Mesodermal cell (in vitro differentiated cells): ENCODE data around the gene PRLR.
A peak's percentile ranks its signal among the peaks of the same experiment; 100 is the strongest.

Experiments used
- H3K27ac ChIP-seq: 2 replicates; pipeline ENCODE4 v1.7.0; 2013; ENCODE audit warnings: mild to moderate bottlenecking, low read depth, low read length, moderate library complexity; ENCODE audit not compliant: severe bottlenecking
- H3K36me3 ChIP-seq: 2 replicates; pipeline ENCODE4 v1.7.1; 2013; ENCODE audit warnings: mild to moderate bottlenecking, low read length, moderate library complexity; ENCODE audit not compliant: control insufficient read depth, insufficient read depth
- H3K4me1 ChIP-seq: one replicate; pipeline ENCODE4 v1.7.1; 2013; ENCODE audit warnings: mild to moderate bottlenecking, low read length; ENCODE audit not compliant: insufficient read depth, control insufficient read depth, poor library complexity, severe bottlenecking
- H3K4me3 ChIP-seq: 2 replicates; pipeline ENCODE4 v1.7.0; 2013; ENCODE audit warnings: low read length, control low read depth, mild to moderate bottlenecking; ENCODE audit not compliant: insufficient read depth, poor library complexity, severe bottlenecking; ENCODE audit errors: extremely low read depth
- H3K9me3 ChIP-seq: 2 replicates; pipeline ENCODE4 v1.7.1; 2013; ENCODE audit warnings: mild to moderate bottlenecking, low read length, moderate library complexity; ENCODE audit not compliant: control insufficient read depth
- WGBS, 2 experiments: methylation state at CpG; one replicate each; pipeline ENCODE4 v1.1.5; 2013; ENCODE audit warnings: missing lambda C conversion rate in 2 of 2; ENCODE audit not compliant: insufficient coverage in 2 of 2; 5-methylcytosine and 5-hydroxymethylcytosine counted together

PRLR gene

DNA sequence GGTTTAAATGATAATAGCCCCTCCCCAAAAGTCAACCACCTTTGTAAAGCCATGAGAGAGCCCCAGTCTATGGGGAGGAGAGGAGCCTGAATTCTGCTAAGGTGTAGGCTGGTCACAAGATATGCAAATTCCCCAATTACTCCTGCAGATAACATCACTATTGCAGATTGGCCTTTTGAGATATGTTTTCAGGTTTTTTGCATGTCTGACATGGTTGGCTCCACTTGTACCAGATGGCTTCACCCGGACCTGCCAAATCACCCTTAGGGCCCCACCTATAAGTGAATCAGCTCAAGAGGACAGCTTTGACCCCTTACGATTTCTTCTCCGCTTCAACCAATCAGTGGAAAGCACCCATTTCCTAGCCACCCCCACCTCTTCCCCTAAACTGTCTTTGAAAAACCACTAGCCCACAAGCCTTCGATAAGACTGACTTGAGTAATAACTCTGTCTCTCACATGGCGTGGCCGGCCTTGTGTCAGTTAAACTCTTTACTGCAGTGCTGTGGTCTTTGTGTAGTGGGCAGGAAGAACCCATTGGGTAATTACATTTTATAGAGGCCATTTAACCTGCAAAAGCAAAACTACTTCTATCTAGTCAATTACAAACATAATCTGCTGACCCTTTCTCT lies 69.7 kb downstream of the PRLR start:
- Histone ChIP-seq H3K9me3 (no peaks in the 10 kb centered on the region), H3K36me3 (no peaks in the 10 kb centered on the region), H3K4me1 (peaks cover 14% of the 10 kb centered on the region), H3K4me3 (no peak overlapping the region), H3K27ac (no peak overlapping the region)
- WGBS, 2 experiments = 82 to 96% methylated on average over 2 to 5 of the region's 6 CpGs

- WGBS, 2 experiments = 33 to 43% methylated on average over 1 to 2 of the region's 2 CpGs
- Histone ChIP-seq H3K27ac (peak overlapping the region; percentile 89), H3K9me3 (no peaks in the 10 kb centered on the region), H3K36me3 (no peaks in the 10 kb centered on the region), H3K4me3 (no peak overlapping the region), H3K4me1 (peaks cover 14% of the 10 kb centered on the region)
Observed at GRCh38 chr5:35159370-35159742, 70.9 kb downstream of the PRLR start.

DNA sequence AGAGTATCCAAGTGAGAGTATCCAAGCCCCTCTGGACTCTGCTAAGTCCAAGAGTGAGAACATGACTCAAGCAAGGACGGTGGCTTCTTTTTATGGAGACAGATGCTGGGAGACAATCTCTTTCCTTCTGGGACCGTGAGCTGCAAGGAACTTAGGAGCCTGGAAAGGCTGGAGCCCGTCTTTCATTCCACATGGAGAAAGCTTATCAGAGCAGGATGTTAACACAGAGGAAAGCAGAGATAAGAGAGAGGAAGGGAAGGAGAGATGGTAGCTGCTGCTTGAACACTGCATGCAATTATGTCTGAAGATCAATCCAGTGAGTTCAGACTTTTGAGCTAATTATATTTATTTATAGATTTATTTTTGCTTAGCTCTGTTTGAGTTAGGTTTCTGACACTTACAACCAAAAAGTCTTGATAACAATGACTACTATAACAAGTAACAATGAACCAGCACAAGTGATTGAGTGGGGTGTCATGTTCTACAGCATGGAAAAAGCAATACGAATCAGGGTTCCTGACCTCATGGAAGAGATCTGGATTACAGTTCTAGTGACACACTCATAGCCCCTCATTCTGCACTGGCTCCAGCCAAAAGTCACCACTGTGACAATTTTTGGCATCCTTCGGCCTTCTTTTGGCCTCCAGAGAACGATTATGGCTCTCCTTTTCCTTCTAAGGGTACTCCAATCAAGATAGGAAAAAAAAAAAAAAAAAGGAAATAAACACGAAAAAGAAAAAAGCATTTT lies 71.5 kb downstream of the PRLR start:
- 37 to 43% methylated on average over 2 to 3 of the region's 7 CpGs for WGBS, 2 experiments
- Histone ChIP-seq H3K27ac (peak overlapping the region; percentile 89), H3K9me3 (no peaks in the 10 kb centered on the region), H3K36me3 (no peaks in the 10 kb centered on the region), H3K4me3 (no peak overlapping the region), H3K4me1 (peaks cover 14% of the 10 kb centered on the region)

- WGBS, 2 experiments = 88 to 90% methylated on average over 2 to 3 of the region's 3 CpGs
- Histone ChIP-seq H3K4me1 (peaks cover 14% of the 10 kb centered on the region), H3K9me3 (no peaks in the 10 kb centered on the region), H3K27ac (peak overlapping the region; percentile 60), H3K4me3 (no peak overlapping the region), H3K36me3 (no peaks in the 10 kb centered on the region)
Observed at GRCh38 chr5:35158204-35158603, 72.1 kb downstream of the PRLR start.

DNA sequence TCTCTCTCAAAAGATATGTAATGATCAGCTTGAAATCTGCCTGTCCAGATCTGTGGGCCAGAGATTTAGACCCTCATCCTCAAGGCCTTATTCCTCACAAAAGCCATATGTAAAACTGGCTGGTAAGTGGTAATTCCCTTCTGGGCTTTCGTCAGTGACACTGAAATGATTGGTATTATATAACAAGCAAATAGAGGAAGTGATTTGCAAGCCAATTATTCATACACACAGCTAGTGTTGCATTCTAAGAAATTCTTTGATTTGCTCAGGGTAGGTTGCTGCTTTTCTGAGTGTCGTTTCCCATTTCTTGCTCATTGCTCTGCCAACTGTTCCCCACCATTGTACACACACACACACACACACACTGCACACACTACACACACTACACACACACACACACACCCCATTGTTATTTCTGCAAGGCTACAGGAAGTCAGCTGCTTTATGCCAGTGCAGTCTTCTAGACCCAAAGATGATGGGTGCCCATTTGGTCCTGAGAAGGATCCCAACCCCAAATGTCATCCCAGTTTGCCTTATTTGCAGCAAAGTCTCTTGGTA lies 76.8 kb downstream of the PRLR start:
- H3K4me3 ChIP-seq = no peak overlapping the region
- peaks cover 7% of the 10 kb centered on the region for H3K4me1 ChIP-seq
- H3K36me3 ChIP-seq = no peaks in the 10 kb centered on the region
- no peaks in the 10 kb centered on the region for H3K9me3 ChIP-seq
- H3K27ac ChIP-seq = no peak overlapping the region
- 83% methylated on average over 1 of the region's 2 CpGs; no CpG with 5 or more reads in 1 of the 2 experiments for WGBS, 2 experiments

DNA sequence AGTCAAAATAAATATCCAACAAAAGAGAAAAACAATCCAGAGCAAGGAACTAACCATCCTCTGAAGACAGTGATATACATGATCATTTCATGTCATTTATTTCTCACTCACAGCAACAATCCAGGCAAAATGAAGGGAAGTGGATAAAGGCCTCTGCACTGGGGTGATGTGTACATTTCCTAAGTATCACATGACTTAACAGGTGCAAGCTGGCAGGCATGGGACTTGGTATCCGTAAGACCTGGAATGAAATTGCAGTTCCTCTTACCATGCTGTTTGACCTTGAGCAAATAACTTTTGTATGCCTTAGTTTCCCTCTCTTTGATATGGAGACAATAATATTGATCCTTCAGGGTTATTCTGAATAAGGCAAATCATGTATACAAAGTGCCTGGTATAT lies 77.6 kb downstream of the PRLR start:
- Histone ChIP-seq H3K27ac (no peak overlapping the region), H3K36me3 (no peaks in the 10 kb centered on the region), H3K4me1 (no peaks in the 10 kb centered on the region), H3K9me3 (no peaks in the 10 kb centered on the region), H3K4me3 (no peak overlapping the region)
- 86% methylated on average over 1 of the region's 1 CpG; no CpG with 5 or more reads in 1 of the 2 experiments for WGBS, 2 experiments

DNA sequence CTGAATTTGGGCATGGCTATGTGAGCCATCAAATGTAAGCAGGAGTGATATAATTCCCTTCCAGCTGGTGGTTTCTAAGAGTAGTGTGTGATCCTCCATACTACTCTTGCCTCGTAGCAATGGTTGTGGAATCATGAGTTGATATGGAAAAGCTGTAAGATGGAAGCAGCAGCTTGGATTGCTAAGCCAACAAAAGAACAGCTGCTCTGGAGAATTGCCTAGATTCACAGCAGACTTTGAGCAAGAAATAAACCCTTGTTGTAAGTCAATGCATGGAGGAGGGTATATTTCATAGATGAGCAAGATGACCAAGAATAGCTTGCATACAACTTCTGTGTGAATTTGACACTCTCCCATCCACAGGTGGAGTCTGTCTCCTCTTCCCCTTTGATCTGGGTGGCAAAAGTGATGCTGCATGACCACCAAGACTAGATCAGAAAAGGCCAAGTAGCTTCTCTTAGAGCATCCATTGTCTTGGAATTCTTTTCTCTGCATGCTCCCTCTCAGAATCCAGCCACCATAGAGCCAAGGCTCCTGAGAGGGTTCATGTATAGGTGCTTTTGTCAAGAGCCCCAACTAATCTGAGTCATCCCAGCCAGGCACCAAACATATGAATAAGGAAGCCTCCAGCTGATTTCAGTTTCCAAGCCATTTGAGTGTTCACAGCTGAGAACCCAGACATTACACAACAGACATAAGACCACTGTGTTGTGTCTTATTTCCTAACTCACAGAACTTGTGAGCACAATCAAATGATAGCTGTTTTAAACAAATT lies 79.0 kb downstream of the PRLR start:
- WGBS, 2 experiments = 89 to 100% methylated on average over 1 of the region's 1 CpG
- no peak overlapping the region for H3K27ac ChIP-seq
- H3K4me3 ChIP-seq = no peak overlapping the region

DNA sequence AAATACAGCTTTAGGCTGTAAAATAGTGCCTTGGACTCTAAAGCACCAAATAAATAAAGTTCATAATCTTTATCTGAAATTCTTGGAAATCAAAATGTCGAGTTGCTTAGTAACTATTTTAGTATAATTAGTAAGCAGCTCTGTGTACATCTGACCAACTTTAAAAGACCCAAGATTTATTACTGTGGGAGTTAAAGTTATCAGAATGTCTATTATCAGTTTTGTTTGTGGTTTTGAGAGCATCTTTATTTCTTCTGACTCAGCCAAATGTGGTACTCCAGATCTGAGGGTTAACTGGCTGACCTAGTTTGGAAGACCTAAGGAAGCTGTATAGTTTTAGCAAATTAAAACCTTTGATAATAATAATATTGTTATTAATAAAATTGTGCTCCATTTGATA lies 81.2 kb downstream of the PRLR start:
- H3K4me3 ChIP-seq = no peak overlapping the region
- H3K4me1 ChIP-seq = no peaks in the 10 kb centered on the region
- WGBS, 2 experiments = no CpG with 5 or more reads among the region's 1 CpG
- H3K36me3 ChIP-seq = no peaks in the 10 kb centered on the region
- H3K27ac ChIP-seq = no peak overlapping the region
- no peaks in the 10 kb centered on the region for H3K9me3 ChIP-seq

More for the DNA sequence above, 79.0 kb downstream of the PRLR start:
- Histone ChIP-seq H3K4me1 (no peaks in the 10 kb centered on the region), H3K36me3 (no peaks in the 10 kb centered on the region), H3K9me3 (no peaks in the 10 kb centered on the region)

DNA sequence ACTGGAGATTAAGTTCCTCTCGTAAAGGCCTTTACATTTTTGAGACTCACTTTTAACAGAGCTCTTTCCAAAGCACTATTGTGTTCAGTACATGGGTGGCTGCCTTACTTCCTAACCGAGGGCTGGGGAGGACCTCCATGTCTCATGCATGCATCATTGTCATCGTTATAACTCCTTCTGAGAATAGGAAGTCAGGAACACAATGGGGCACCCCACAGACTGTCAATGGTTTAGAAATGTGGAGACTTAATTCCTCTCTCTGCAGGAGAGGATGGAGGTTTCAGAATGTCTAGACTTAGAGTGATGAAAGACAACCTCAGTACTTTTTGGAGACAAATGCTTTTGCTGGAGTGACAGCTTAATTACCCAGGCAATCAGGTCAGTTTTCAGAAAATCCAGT lies 83.9 kb downstream of the PRLR start:
- Histone ChIP-seq H3K36me3 (no peaks in the 10 kb centered on the region), H3K4me1 (no peaks in the 10 kb centered on the region), H3K27ac (peak overlapping the region; percentile 26), H3K9me3 (no peaks in the 10 kb centered on the region), H3K4me3 (no peak overlapping the region)
- WGBS, 2 experiments = 58% methylated on average over 2 of the region's 3 CpGs; no CpG with 5 or more reads in 1 of the 2 experiments

DNA sequence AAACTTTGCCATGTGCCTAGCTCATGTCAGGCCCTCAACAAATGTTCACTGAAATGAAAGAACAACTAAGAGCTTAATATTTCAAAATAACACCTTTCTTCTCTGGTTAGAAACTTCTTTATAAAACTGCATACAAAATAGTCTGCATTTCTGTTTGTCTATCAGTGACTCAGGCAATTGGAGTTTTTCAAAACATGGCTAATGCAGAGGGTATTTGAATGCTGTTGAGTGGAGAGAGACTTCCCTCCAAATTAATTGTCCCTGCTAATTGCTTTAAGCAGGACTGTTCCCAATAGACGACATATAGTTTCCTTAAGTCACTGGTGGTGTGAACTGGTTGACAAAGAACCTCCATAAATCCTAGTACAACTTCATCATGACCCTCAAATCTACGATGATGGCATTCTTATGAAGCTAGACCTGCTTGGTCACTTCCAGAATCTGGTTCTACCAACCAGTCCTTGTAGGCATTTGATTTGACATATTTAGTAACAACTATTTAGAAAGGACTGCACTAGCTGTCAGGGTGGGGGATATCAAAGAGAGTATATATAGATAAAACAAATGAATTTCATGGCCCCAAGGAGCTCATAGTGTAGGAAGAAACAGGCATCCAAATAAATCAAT lies 84.5 kb downstream of the PRLR start:
- Histone ChIP-seq H3K36me3 (no peaks in the 10 kb centered on the region), H3K27ac (peak overlapping the region; percentile 26), H3K4me3 (no peak overlapping the region), H3K9me3 (no peaks in the 10 kb centered on the region), H3K4me1 (no peaks in the 10 kb centered on the region)
- WGBS, 2 experiments = 79 to 80% methylated on average over 1 to 2 of the region's 2 CpGs
